AG04449 (cell line): ENCODE measurements around the gene AGPAT2.

Source experiments
- CTCF ChIA-PET: fragments of 350-600 bp; formaldehyde crosslinking; extraction: SDS; loops from one replicate; lab custom pipeline; 2021; ENCODE audit warnings: antibody characterized with exemption; lab: Yijun Ruan, JAX
- POLR2A ChIA-PET: fragments of 400-600, 350-600 bp; formaldehyde crosslinking; extraction: SDS; loops from one replicate; lab custom pipeline; 2020; ENCODE audit warnings: antibody characterized with exemption, inconsistent platforms; lab: Yijun Ruan, JAX
- DNase-seq: peaks from one replicate; pipeline ENCODE4 v3.0.0-alpha.2; 2010; ENCODE audit warnings: low read depth, low spot score
- H3K4me3 ChIP-seq: 2 replicates; pipeline ENCODE4 v1.5.1; 2011; ENCODE audit warnings: low read depth, mild to moderate bottlenecking, control low read depth, low read length
- TF ChIP-seq, protein P1 (sequence below): IDR thresholded peaks from one replicate; pipeline ENCODE4 v1.5.1; 2011; ENCODE audit warnings: mild to moderate bottlenecking, moderate library complexity, low read length, control low read depth, inconsistent platforms; ENCODE audit not compliant: insufficient read depth; ENCODE audit errors: missing control alignments

Gene AGPAT2

DNA sequence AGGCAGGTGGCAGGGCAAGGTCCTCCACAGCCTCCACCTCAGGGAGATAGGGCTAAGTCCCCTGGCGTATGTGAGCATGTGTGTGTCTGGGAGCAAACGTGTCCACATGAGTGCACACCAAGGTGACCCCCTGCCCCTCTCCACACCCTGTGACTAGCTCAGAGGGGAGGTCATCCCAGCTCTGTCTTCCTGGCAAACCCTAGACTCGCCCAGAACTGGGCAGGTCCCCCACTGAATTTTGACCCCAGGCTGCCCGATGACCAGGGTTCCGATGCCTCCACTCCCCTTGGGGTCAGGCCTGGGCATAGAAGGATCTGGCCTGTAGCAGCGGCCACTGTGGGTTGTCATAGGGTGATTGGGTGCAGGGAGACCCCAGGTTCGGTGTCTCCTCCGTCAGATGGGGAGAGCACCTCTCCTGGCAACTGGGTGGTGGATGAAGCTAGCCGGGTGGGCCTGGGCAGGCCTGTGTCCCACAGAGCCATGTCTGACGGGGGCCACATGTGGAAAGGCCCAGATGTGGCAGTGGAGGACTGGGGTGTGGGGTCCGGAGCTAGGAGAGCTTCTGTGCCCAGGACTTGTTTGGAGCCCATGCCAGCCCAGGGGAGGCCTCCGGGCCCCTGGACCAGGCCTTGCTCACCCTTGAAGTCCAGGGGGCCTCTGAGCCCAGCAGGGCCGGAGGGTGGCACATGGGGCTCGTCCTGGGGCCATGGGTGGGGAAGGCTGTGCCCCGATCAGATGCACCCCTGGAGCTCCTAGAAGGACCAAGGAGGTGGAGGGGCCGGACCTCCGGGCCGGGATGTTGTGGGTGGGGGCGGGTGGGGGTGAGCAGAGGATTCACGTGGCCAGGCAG lies 31.3 kb upstream of the AGPAT2 start:
- ChIA-PET CTCF (interaction anchor here (2.6 kb wide), 1 partner anchor 9 kb away, joined by 13 read pairs; no protein-coding TSS in a partner anchor), POLR2A (interaction anchor here (3.1 kb wide), 1 partner anchor 9 kb away, joined by 16 read pairs; no protein-coding TSS in a partner anchor)
- no peak overlapping the region for H3K4me3 ChIP-seq
- TF ChIP-seq, protein P1, sequence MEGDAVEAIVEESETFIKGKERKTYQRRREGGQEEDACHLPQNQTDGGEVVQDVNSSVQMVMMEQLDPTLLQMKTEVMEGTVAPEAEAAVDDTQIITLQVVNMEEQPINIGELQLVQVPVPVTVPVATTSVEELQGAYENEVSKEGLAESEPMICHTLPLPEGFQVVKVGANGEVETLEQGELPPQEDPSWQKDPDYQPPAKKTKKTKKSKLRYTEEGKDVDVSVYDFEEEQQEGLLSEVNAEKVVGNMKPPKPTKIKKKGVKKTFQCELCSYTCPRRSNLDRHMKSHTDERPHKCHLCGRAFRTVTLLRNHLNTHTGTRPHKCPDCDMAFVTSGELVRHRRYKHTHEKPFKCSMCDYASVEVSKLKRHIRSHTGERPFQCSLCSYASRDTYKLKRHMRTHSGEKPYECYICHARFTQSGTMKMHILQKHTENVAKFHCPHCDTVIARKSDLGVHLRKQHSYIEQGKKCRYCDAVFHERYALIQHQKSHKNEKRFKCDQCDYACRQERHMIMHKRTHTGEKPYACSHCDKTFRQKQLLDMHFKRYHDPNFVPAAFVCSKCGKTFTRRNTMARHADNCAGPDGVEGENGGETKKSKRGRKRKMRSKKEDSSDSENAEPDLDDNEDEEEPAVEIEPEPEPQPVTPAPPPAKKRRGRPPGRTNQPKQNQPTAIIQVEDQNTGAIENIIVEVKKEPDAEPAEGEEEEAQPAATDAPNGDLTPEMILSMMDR, result no peak
- no peak for DNase-seq

DNA sequence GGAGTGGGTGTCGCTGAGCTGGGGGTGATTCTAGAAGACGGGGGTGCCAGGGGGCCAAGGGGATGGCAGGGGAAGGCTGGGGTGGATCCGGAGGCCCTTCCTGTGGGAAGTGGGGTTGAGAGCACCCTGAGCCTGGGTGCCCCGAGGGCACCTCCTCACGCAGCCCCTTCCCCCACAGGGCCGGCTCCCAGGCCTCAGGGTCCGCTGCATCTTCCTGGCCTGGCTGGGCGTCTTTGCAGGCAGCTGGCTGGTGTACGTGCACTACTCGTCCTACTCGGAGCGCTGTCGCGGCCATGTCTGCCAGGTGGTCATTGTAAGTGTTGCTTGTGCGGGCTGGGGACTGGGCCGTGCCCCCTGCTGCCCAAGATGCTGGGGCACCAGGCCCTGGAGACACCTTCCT lies 30.1 kb upstream of the AGPAT2 start:
- no peak overlapping the region for H3K4me3 ChIP-seq
- CTCF ChIA-PET, result no interaction called here

DNA sequence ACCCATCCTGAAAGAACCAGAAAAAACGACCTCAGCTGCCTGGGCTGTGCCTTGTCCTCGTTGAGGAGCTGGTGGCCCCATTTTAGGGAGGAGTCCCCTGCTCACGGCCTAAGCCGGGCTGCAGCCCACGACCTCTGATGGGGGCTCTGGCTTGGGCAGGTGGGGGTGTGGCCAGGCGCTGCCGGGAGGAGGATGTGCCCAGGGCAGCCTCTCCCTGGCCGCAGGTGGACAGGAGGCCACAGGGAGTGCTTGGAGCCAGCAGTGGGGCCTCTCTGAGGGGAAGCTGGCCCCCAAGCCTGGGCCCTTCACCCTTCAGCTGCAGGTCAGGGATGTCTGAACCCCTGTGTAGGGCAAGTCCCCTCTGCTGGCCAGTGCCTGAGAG lies 27.6 kb upstream of the AGPAT2 start:
- POLR2A ChIA-PET, result interaction anchor here (2.2 to 2.5 kb wide), 2 partner anchors 13 kb away, joined by 14 to 17 read pairs; no protein-coding TSS in a partner anchor
- CTCF ChIA-PET, result interaction anchor here (1.0 to 4.4 kb wide), 4 partner anchors 8 to 16 kb away, joined by 3 to 27 read pairs (median 4); no protein-coding TSS in a partner anchor
- TF ChIP-seq, protein P1, result no peak
- no peak for DNase-seq
- H3K4me3 ChIP-seq, result no peak overlapping the region

More for the DNA sequence above, 30.1 kb upstream of the AGPAT2 start:
- no peak for DNase-seq
- TF ChIP-seq, protein P1, result no peak
- POLR2A ChIA-PET, result interaction anchor here (2.2 to 3.1 kb wide), 2 partner anchors 10 kb away, joined by 14 to 16 read pairs; no protein-coding TSS in a partner anchor

DNA sequence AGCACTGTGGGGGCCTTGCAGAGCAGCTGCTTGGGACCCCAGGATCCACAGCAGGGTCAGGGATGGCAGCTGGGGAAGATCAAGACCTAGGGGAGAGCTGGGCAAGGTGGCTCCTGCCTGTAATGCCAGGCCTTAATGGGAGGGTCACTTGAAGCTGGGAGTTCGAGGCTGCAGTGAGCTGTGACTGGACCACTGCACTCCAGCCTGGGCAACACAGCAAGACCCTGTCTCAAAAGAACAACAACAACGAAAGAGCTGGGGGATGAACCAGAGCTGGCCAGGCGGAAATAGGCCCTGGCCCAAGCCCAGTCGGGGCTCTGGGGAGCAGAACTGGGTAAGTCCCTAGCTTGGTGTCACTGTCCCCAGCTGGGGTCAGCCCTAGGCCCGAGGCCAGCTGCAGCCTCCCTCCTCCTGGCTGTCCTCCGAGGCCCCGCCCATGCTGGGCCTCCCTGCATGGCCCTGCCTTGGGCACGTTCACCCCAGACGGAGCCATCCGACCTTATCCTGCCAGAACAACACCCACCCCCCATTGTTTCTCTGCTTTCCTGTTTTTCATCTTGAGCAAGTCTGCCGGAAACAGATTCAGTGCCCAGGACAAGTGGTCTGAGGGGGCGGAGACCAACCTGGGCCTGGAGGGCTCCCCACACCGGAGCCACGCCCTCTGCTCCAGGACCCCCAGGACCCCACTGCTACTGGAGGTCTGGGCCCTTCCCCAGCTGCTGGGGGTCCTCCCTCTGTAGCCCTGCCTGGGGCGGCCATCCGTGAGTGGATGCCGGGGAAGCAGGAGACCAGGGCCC lies 27.0 kb upstream of the AGPAT2 start:
- TF ChIP-seq, protein P1, result no peak
- POLR2A ChIA-PET, result interaction anchor here (1.9 to 2.5 kb wide), 2 partner anchors 8 to 14 kb away, joined by 6 to 17 read pairs; no protein-coding TSS in a partner anchor
- no peak for DNase-seq
- no peak overlapping the region for H3K4me3 ChIP-seq
- CTCF ChIA-PET, result interaction anchor here (1.3 to 4.4 kb wide), 3 partner anchors 9 to 14 kb away, joined by 4 to 27 read pairs (median 4); no protein-coding TSS in a partner anchor

DNA sequence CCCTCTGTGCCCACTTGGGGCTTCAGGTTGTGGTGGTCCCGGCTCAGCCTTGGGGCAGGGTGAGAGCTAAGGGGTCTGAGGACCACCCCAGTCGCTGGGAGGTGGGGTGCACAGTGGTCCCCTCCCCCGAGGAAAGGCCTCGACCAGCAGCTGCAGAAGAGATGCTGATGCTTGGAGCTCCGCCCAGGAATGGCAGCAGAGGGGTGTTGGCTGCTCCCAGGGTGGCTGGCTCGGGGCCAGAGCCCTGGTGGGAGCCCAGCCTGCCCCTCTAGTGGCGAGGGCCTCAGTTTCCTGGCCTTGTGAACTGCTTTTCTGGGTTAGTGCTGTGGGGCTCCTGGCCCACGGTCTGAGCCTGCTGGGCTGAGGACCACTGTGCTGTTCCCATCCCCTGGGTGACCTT lies 26.3 kb upstream of the AGPAT2 start:
- ChIA-PET POLR2A (interaction anchor here (1.9 to 2.5 kb wide), 2 partner anchors 9 to 14 kb away, joined by 6 to 17 read pairs; no protein-coding TSS in a partner anchor), CTCF (interaction anchor here (0.6 to 4.4 kb wide), 3 partner anchors 12 to 1656 kb away, joined by 3 to 27 read pairs (median 4); no protein-coding TSS in a partner anchor)
- TF ChIP-seq, protein P1, result no peak
- no peak overlapping the region for H3K4me3 ChIP-seq
- no peak for DNase-seq
